GM19324 (cell line): Measurements from ENCODE around the gene PCSK5.

Experiments
- ATAC-seq: cut with Tn5 transposase; IDR thresholded peaks from one replicate; pipeline ENCODE4 v1.9.1; 2021; ENCODE audit warnings: mild to moderate bottlenecking, moderate library complexity; ENCODE audit not compliant: unreplicated experiment, low FRiP score

The PCSK5 gene

GRCh38 chr9:76114144-76114543 is 223.7 kb downstream of the PCSK5 start:
- ATAC-seq, result no peak

GRCh38 chr9:76115396-76115795 is 224.9 kb downstream of the PCSK5 start:
- no peak for ATAC-seq

- ATAC-seq, result no peak
Measured at GRCh38 chr9:76115982-76116646, 225.6 kb downstream of the PCSK5 start.

GRCh38 chr9:76116913-76117312 is 226.4 kb downstream of the PCSK5 start:
- no peak for ATAC-seq

- ATAC-seq, result no peak
Measured at GRCh38 chr9:76127637-76128036, 237.2 kb downstream of the PCSK5 start.

DNA sequence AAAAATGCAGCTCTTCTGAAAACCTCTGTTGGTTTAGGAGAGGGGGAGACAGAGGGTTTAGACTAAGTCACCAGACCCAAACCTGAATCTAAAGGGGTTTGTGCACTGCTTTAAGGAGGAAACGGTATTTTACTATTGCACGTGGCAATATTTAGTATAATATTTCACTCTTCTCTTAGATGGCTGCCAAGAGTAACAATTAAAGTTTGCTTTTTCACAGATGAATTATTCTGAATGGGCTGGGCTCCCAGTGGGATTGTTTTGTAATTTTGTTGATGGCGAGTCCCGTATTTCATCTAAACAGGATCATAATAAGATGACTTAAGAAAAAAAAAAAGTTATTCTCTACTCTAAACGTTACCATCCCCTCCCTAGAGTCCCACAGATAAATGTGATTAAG is 245.4 kb downstream of the PCSK5 start:
- ATAC-seq, result no peak

GRCh38 chr9:76136986-76137385 is 246.5 kb downstream of the PCSK5 start:
- no peak for ATAC-seq

DNA sequence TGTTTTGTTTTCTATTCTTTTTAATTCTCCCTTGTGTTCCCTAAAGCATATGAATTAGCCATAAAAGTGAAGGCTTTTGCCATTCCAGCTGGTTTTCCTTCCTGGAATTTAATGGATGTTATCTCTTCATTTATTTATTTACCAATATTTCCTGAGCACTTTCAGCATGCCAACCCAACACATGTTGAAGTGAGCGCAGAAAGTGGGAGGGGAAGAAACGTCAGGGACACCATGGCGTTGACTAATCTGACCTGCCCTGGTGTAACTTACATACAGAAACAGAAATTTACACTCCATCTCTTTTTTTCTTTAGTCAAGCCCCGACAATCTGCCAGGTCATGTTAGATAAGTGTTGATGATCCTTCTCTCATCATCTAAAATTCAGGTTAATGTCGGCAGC is 247.5 kb downstream of the PCSK5 start:
- no peak for ATAC-seq

DNA sequence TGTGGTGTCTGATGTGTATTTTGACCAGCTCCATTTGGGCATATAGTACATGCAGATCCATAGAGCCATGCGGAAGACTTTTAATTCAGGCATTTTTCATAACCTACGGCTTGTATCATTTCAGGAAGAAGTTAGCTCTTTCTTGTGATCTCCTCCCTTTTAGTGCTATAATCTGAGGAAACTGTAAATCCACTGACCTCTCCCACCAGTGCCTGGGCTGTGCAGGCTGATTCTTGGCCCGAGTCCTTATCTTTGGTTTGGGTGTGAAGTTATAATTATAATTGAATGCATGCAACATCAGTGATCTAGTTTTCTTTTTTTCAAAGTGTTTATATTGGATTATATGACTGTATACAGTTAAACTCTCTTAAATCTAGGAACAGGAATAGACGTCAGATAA is 247.9 kb downstream of the PCSK5 start:
- no peak for ATAC-seq

- no peak for ATAC-seq
Measured at GRCh38 chr9:76143834-76144233, 253.4 kb downstream of the PCSK5 start.

- ATAC-seq, result no peak
Measured at GRCh38 chr9:76150013-76150412, 259.5 kb downstream of the PCSK5 start.

DNA sequence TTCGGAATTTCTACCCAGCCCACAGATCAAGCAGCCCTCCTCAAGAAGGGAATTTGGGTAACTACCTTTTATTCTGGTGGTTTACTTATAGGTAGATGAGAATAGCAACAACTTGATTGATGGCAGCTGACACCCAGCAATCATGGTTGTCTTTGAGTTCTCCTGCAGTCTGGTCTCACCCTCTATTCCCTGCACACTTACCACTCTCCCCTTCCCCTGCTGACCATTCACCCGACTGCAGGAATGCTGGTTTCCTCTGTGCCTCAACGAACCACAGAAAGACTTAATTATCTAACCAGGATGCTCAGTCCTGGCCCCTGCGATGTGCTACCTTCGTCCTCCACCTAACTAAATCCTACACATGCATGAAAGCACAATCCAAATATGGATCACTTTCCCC is 260.8 kb downstream of the PCSK5 start:
- no peak for ATAC-seq

GRCh38 chr9:76153339-76153738 is 262.9 kb downstream of the PCSK5 start:
- no peak for ATAC-seq

- no peak for ATAC-seq
Measured at GRCh38 chr9:76153902-76154629, 263.6 kb downstream of the PCSK5 start.

DNA sequence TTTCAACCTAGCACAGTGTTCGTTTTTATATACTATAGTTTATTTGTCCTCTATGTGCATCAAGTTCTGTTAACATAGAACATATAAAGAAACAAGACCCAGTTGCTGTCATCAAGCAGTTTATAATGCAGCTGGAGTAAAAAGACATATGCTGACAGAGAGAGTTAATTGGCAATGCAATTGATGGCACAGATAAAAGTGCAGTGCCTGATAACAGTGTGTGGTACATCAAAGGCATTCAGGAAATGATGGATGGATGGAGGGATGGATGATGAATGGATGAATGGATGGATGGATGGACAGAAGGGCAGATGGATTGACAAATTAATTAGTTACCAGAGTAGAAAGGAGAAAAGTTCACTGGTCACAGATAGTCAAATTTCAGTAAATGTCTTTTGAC is 264.9 kb downstream of the PCSK5 start:
- ATAC-seq, result no peak

DNA sequence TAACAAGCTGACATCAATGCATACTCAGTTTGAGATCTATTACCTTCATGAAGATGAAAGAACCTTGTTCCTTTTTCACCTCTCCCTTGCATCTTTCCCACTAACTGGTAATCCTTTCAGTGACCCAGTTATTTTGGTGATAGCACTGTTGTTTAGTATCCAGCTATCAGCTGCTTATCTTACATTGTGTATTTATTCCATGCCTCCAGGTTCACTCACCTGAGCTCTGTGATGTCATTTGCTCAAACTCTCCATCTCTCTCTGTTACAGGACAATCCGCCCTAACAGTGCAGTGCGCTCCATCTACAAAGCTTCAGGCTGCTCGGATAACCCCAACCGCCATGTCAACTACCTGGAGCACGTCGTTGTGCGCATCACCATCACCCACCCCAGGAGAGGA is 268.2 kb downstream of the PCSK5 start:
- ATAC-seq, result no peak

DNA sequence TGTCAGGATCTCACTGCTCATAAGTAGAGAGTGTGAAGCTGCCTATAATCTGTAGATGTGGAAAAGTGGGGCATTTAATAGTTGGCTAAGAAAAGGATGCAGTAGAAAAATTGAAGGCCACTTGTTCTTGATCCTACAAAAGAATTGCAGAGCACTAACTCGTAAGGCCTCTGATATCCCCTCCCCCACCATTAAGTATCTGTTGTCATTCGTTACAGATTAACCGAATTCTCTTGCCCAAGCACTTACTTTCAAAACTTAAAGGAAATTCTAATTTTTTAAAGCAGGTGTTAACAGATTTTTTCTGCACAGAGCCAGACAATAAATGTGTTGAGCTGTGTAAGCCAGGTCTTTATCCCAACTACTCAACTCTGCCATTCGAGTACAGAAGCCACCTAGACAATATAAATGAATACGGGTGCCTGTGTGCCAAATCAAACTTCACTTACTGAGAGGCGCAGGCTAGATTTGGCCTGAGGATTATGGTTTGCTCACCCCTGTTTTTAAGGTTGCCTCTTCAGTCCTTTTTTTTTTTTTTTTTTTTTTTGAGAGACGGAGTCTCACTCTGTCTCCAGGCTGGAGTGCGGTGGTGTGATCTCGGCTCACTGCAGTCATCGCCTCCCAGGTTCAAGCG is 268.9 kb downstream of the PCSK5 start:
- no peak for ATAC-seq

DNA sequence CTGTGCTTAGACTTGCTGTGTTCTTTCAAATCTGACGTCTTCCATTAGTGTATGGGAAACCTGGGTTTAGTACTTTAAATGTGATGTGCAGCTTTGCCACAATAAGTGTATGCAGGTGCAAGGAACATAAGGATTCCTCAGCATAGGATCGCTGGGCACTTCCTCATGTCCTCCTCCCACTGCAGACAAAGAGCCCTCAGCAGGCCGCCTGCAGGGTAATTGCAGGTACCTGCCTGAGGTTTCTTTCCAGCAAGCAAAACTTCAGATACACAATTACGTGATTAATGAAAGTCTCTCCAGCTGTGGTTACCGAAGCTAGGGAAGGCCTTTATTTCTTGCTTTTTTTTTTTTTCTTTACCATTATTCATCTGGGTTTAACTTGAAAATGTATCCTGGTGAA is 270.6 kb downstream of the PCSK5 start:
- ATAC-seq, result no peak

DNA sequence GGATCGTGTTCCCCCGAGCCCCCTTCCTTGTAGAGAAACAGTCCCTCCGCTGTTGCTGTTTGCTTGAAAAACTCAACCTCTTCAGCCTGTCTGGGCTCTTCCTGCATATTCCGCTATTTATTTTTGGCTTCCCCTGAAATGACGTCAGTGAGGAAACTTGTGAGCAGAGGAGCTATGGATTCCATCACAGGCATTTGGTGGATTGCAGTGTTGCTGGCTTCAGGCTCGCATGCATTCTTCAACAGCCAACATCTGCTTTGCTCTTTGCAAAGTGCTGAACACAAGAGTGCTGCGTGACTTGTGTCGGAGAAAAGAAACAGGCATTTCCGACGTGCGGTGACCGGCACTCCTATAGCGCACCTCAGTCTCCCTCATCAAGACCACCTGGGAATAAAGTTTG is 271.1 kb downstream of the PCSK5 start:
- no peak for ATAC-seq

DNA sequence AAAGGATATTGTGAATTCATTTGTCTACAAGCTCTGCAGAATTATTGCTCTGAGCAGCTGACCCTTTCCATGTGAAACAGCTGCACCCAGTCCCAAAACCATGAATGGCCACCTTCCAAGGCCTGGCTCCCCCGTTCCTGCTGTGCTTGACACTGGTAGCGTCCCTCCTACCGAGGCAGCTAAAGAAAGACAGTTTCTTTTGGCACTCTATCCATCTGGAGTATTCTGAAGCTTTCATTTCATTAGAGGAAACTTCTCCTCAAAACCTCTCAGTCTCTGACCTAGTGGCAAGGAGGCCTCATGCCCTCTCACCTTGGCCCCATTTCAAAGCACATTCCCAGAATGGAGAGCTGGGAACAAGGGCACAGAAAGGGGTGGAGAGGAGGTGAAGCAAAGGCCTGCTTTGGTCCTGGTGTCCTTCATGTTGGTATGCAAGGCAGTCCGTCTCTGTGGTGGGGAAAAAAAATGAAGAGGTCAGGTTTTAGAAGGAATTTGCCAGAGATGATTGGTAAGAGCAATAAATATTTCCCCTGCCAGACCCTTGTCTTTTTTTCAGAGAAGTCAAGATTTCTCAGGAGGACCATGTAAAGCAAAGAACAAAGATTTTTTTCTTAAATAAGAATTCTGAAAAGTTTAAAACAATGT is 271.7 kb downstream of the PCSK5 start:
- no peak for ATAC-seq

- ATAC-seq, result no peak
Measured at GRCh38 chr9:76162751-76163500, 272.5 kb downstream of the PCSK5 start.
